ENCODE data around the gene CCDC85A.
"Not testable (repeated sequence)": the region's sequence is repeated elsewhere in the genome, so short reads cannot be mapped to it uniquely, and the experiment has no call there.

DNA sequence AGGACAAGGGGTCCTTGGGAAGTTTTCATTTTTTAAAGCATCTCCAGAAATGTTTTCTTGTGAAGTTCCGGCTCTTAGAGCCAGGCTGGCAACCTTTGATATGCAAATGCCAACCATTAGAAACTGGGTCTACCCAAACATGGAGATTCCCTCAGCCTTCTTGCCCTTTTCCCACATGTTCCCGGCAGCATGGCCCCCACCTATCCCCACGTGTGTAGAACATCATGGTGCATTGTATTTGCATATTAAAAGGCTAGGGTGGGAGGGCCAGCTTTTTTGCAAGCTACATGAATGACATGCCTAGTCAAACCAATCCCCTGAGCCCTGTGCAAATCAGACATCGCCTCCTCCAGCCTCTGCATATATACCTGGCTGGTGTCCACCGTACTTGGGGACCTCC lies 23.9 kb upstream of the CCDC85A start:
- not testable (repeated sequence) for TF ChIP-seq JUND (IDR thresholded peaks at IDR 0.05); POLR2A (IDR thresholded peaks at IDR 0.05; ENCODE audit: borderline replicate concordance, extremely low read depth, insufficient read depth, insufficient read length)
- TF ChIP-seq, protein P1, sequence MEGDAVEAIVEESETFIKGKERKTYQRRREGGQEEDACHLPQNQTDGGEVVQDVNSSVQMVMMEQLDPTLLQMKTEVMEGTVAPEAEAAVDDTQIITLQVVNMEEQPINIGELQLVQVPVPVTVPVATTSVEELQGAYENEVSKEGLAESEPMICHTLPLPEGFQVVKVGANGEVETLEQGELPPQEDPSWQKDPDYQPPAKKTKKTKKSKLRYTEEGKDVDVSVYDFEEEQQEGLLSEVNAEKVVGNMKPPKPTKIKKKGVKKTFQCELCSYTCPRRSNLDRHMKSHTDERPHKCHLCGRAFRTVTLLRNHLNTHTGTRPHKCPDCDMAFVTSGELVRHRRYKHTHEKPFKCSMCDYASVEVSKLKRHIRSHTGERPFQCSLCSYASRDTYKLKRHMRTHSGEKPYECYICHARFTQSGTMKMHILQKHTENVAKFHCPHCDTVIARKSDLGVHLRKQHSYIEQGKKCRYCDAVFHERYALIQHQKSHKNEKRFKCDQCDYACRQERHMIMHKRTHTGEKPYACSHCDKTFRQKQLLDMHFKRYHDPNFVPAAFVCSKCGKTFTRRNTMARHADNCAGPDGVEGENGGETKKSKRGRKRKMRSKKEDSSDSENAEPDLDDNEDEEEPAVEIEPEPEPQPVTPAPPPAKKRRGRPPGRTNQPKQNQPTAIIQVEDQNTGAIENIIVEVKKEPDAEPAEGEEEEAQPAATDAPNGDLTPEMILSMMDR (IDR thresholded peaks at IDR 0.05 in 2 of 3, conservative IDR thresholded peaks at IDR 0.05 in 1 of 3; ENCODE audit: borderline replicate concordance in 1 of 3, insufficient read depth in 1 of 3, low read depth in 2 of 3, low read length in 2 of 3) = not testable (repeated sequence)
- TF ChIP-seq, protein P2, sequence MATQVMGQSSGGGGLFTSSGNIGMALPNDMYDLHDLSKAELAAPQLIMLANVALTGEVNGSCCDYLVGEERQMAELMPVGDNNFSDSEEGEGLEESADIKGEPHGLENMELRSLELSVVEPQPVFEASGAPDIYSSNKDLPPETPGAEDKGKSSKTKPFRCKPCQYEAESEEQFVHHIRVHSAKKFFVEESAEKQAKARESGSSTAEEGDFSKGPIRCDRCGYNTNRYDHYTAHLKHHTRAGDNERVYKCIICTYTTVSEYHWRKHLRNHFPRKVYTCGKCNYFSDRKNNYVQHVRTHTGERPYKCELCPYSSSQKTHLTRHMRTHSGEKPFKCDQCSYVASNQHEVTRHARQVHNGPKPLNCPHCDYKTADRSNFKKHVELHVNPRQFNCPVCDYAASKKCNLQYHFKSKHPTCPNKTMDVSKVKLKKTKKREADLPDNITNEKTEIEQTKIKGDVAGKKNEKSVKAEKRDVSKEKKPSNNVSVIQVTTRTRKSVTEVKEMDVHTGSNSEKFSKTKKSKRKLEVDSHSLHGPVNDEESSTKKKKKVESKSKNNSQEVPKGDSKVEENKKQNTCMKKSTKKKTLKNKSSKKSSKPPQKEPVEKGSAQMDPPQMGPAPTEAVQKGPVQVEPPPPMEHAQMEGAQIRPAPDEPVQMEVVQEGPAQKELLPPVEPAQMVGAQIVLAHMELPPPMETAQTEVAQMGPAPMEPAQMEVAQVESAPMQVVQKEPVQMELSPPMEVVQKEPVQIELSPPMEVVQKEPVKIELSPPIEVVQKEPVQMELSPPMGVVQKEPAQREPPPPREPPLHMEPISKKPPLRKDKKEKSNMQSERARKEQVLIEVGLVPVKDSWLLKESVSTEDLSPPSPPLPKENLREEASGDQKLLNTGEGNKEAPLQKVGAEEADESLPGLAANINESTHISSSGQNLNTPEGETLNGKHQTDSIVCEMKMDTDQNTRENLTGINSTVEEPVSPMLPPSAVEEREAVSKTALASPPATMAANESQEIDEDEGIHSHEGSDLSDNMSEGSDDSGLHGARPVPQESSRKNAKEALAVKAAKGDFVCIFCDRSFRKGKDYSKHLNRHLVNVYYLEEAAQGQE (IDR thresholded peaks at IDR 0.05; ENCODE audit: low read depth) = not testable (repeated sequence)

Measured in HCT116 (cell line).